Loucy (cell line): ENCODE measurements around the gene ZNF277.

ENCODE experiments used
- CTCF ChIP-seq: fragments of 200-600 bp; sonication (generic); conservative IDR thresholded peaks from 2 replicates; pipeline ENCODE4 v1.5.1; 2014; ENCODE audit warnings: mild to moderate bottlenecking, antibody characterized with exemption, low read length
- EZH2phosphoT487 ChIP-seq: fragments of 200-600 bp; IDR thresholded peaks from 2 replicates; pipeline ENCODE4 v1.6.1; 2018; ENCODE audit warnings: antibody characterized with exemption, mild to moderate bottlenecking, moderate library complexity, borderline replicate concordance

GRCh38 chr7:112160130-112160770 lies 46.2 kb upstream of the ZNF277 start:
- TF ChIP-seq CTCF (no peak), EZH2phosphoT487 (no peak)
